ENCODE data around the gene NCCRP1. TPM values are rescaled to one million over a fixed set of nuclear protein-coding genes. Genes with fewer than 3 reads are reported as not detected.

The NCCRP1 gene
- total RNA-seq, 1 donor from 2014 or later = 11.7 TPM

DNA sequence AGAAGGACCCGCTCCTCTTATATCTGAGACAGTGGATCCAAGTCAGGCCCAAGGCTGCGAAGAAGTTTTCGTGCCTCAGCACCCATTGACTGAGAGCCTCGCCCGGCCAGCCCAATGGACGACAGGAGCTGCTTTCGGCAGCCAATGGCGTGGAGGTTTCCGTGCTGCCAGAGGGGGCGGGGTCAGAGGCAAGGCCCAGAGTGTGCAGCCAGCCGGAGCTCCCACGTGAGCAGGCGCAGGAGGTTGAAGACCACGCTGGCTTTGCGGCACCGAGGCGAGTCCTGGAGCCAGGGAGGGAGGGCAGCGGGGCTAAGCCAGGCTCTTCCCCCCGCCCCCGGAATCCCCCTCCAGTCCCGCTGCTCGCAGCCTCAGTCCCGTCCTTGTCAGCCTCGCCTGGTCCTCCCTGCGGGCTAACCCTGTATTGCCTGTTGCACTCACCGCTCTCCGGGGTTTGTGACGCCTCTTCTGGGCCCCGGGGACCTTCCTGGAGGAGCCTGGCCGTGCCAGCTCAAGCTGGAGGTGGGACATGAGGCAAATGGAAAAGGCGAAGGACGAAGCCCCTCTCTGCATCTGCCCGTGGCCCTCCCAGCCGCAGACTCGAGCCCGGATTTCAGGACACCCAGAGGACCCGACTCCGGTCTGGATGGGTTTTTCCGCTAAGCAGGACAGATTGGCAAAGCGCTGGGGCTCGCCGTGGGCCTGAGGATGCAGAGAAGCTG is 50.3 kb downstream of the NCCRP1 start:
- DNase-seq = no peak

DNA sequence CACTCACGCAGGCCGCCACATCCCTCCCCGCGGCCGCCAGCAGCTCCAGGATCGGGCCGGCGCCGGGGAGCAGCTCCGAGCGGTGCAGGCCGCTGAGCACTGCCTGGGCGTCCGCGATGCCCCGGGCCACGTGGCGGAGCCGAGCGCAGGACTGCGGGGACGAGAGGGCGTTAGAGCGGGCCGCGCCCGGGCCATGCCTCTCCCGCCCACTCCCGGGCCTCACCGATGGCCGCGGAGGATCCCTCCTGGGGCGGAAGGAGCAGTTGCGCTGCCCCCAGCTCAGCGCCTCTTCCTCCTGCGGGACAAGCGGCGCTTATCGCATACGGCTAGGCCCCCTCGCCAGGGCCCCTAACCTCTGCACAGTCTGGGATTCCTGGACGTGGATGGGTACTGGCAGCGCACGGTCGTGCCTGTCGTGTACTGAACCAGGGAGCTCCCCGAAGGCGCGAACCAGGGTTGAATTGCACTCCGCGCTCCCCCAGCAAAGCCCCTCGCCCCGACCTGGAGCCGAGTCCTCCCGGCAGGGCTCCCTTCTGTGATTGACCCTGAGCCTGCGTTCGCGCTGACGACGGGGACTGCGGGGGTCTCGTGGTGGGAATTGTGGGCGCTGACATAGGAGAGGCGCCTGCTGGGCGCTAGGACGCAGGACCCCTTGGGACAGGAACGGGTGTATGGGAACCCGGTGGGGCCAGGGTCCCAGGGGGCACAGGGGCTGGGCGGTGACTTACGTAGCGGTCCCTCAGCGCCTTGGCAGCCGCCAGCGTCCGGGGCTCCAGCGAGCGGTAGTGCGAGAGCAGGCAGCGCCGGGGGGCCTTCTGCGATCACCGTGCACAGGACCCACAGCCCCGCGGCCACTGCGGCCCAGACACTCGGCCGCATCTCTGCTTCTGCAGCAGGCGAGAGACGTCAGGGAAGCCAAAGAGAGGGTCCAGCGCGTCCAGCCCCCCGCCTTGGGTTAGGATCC is 51.2 kb downstream of the NCCRP1 start:
- DNase-seq = no peak

DNA sequence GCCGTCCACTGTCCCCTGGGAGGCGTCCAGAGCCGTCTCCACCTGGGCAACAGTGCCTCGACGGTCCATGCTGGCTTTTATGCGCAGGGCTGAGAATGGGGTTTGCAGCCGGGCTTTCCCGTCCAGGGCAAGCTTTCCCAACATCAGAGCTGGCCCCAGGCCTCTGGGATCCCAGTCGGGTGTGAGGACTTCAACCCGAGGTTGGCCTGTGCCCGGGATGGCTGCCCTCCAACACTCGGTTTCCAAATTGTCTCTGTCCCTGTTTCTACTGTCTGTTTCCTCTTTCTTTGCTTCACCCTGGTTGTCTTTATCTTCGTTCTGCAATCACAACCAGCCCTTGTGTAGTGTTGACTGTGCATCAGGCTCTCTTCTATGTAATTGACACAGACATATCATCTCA is 52.0 kb downstream of the NCCRP1 start, which contains the start of gene IFNL4:
Gene IFNL4 (minus strand): TSS at position 51 of the 400 bp plus-strand sequence.
- DNase-seq = no peak

DNA sequence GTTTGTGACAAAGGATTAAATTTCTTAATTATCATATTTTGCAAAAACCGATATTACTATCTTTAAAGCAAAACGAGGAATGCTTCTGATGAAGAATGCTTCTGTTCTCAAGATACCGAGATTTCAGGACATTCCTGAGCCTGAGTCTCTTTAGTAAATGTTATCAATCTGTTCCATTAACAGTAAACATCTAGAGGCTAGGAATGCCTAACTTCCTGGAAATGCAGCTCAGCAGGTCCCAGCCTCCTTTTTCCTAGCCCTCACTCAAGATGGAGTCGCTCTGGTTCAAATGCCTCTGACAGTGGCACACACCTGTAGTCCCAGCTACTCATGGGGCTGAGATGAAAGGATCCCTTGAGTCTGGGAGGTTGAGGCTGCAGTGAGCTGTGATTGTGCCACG is 54.3 kb downstream of the NCCRP1 start:
- no peak for DNase-seq

Other genes starting within 250 kb of the NCCRP1 start
- gene FBXO17, start 221.2 kb upstream of the NCCRP1 start, total RNA-seq = 19.9 TPM
- 4.7 TPM for gene FBXO27, start 164.4 kb upstream of the NCCRP1 start, total RNA-seq
- 5.2 TPM for gene ACP7, start 112.6 kb upstream of the NCCRP1 start, total RNA-seq
- gene PAK4, start 71.2 kb upstream of the NCCRP1 start, total RNA-seq = 8.8 TPM
- gene SYCN, start 7.3 kb downstream of the NCCRP1 start, total RNA-seq = not detected
- gene IFNL3, start 48.0 kb downstream of the NCCRP1 start, total RNA-seq = not detected
- not detected for gene IFNL4, start 51.9 kb downstream of the NCCRP1 start, total RNA-seq
- gene IFNL2, start 71.4 kb downstream of the NCCRP1 start, total RNA-seq = not detected
- not detected for gene IFNL1, start 99.4 kb downstream of the NCCRP1 start, total RNA-seq
- 1.2 TPM for gene LRFN1, start 123.9 kb downstream of the NCCRP1 start, total RNA-seq
- gene GMFG, start 139.1 kb downstream of the NCCRP1 start, total RNA-seq = 22.8 TPM
- gene SAMD4B, start 145.5 kb downstream of the NCCRP1 start, total RNA-seq = 44.6 TPM
- 21.2 TPM for gene PAF1, start 194.1 kb downstream of the NCCRP1 start, total RNA-seq
- gene MED29, start 194.4 kb downstream of the NCCRP1 start, total RNA-seq = 9.7 TPM
- 32.1 TPM for gene ZFP36, start 209.9 kb downstream of the NCCRP1 start, total RNA-seq
- 29.5 TPM for gene PLEKHG2, start 215.7 kb downstream of the NCCRP1 start, total RNA-seq
- 157 TPM for gene RPS16, start 239.0 kb downstream of the NCCRP1 start, total RNA-seq
- 32.9 TPM for gene SUPT5H, start 248.6 kb downstream of the NCCRP1 start, total RNA-seq